B cell (primary cell): ENCODE data around the gene KCND3. TPM values are rescaled to one million over a fixed set of nuclear protein-coding genes. Genes with fewer than 3 reads are reported as not detected.

ENCODE experiments used
- ATAC-seq: fragments of 200-7000 bp; cut with Tn5 transposase; one replicate; pipeline ENCODE4 v1.10.0; 2021; ENCODE audit warnings: low read depth, mild to moderate bottlenecking, moderate number of reproducible peaks, moderate library complexity
- CTCF ChIA-PET: fragments of 350-600 bp; sonication (Branson Sonifier 250); formaldehyde crosslinking; loops from one replicate; lab custom pipeline; 2021; ENCODE audit warnings: antibody characterized with exemption, inconsistent platforms; lab: Charles Lee
- POLR2A ChIA-PET: fragments of 350-600 bp; sonication (Branson Sonifier 250); formaldehyde crosslinking; loops from one replicate; lab custom pipeline; 2021; ENCODE audit warnings: antibody characterized with exemption; lab: Charles Lee
- DNase-seq: peaks from one replicate; pipeline ENCODE4 v3.0.0; 2013
- H2AFZ ChIP-seq: 2 replicates; pipeline ENCODE4 v1.6.1; 2012; ENCODE audit warnings: mild to moderate bottlenecking, low read depth, low read length; ENCODE audit not compliant: insufficient read depth, poor library complexity, severe bottlenecking
- H3K27ac ChIP-seq, 2 donors: 1 replicate in 1 of 2; 2 replicates in 1 of 2; pipeline ENCODE4 v1.5.1; 2012 to 2013; ENCODE audit warnings: low read length in 2 of 2, mild to moderate bottlenecking in 2 of 2, moderate library complexity in 1 of 2
- H3K27me3 ChIP-seq, 4 experiments: fragments of 200-600 bp in 1 of 4; sonication (generic) in 1 of 4; replicated peaks in 1 of 4; 1 replicate in 2 of 4; 2 replicates in 2 of 4; pipeline versions ENCODE4 v1.6.1 to v1.7.0; 2013 to 2016; ENCODE audit warnings: low read length in 3 of 4, mild to moderate bottlenecking in 2 of 4, mixed read lengths in 1 of 4, moderate library complexity in 1 of 4; ENCODE audit not compliant: insufficient read depth in 4 of 4, control insufficient read depth in 3 of 4; ENCODE audit errors: control extremely low read depth in 1 of 4
- H3K36me3 ChIP-seq, 2 experiments: replicated peaks in 1 of 2; 1 replicate in 1 of 2; 2 replicates in 1 of 2; pipeline versions ENCODE4 v1.6.1 to v1.7.1; 2013; ENCODE audit warnings: low read length in 1 of 2; ENCODE audit not compliant: insufficient read depth in 2 of 2, control insufficient read depth in 1 of 2; ENCODE audit errors: control extremely low read depth in 1 of 2, extremely low read depth in 1 of 2
- H3K4me1 ChIP-seq, 2 donors: fragments of 200-600 bp in 1 of 2; sonication (generic) in 1 of 2; 1 replicate in 1 of 2; 2 replicates in 1 of 2; pipeline versions ENCODE4 v1.5.1 to v1.6.1; 2013 to 2017; ENCODE audit warnings: low read length in 2 of 2; ENCODE audit not compliant: control insufficient read depth in 2 of 2, insufficient read depth in 2 of 2
- H3K4me2 ChIP-seq: replicated peaks from 2 replicates; pipeline ENCODE3; 2012; ENCODE audit warnings: mild to moderate bottlenecking, low read depth, low read length; ENCODE audit not compliant: poor library complexity, severe bottlenecking
- H3K4me3 ChIP-seq, 5 experiments: fragments of 200-600 bp in 1 of 5; sonication (generic) in 1 of 5; 1 replicate in 3 of 5; 2 replicates in 2 of 5; pipeline versions ENCODE4 v1.5.1 to v1.7.0; 2011 to 2016; ENCODE audit warnings: low read length in 4 of 5, mild to moderate bottlenecking in 4 of 5, low read depth in 2 of 5, control low read depth in 1 of 5, moderate library complexity in 1 of 5; ENCODE audit not compliant: insufficient read depth in 1 of 5; ENCODE audit errors: control extremely low read depth in 1 of 5, extremely low read depth in 1 of 5
- H3K79me2 ChIP-seq: fragments of 200-600 bp; sonication (generic); one replicate; pipeline ENCODE4 v1.6.0; 2016; ENCODE audit warnings: low read length; ENCODE audit not compliant: control insufficient read depth, insufficient read depth
- H3K9ac ChIP-seq: fragments of 200-600 bp; sonication (generic); 2 replicates; pipeline ENCODE4 v1.6.1; 2017; ENCODE audit warnings: mild to moderate bottlenecking, low read length, moderate library complexity
- H3K9me3 ChIP-seq, 3 donors: one replicate each; pipeline versions ENCODE4 v1.6.1 to v1.7.1; 2013; ENCODE audit warnings: low read length in 2 of 3; ENCODE audit not compliant: control insufficient read depth in 2 of 3, insufficient read depth in 1 of 3; ENCODE audit errors: control extremely low read depth in 1 of 3
- H4K20me1 ChIP-seq: 2 replicates; pipeline ENCODE4 v1.6.0; 2012; ENCODE audit warnings: mild to moderate bottlenecking, low read length; ENCODE audit not compliant: insufficient read depth, control insufficient read depth, poor library complexity, severe bottlenecking
- H3K27ac Mint-ChIP-seq: one replicate; pipeline ENCODE4 v1.8.0; 2021; ENCODE audit warnings: mixed read lengths
- H3K27me3 Mint-ChIP-seq: one replicate; pipeline ENCODE4 v1.8.0; 2021; ENCODE audit warnings: mixed read lengths
- H3K4me1 Mint-ChIP-seq: one replicate; pipeline ENCODE4 v1.8.0; 2021; ENCODE audit warnings: mixed read lengths
- H3K4me3 Mint-ChIP-seq: one replicate; pipeline ENCODE4 v1.8.0; 2021; ENCODE audit warnings: mixed read lengths
- H3K9me3 Mint-ChIP-seq: one replicate; pipeline ENCODE4 v1.8.0; 2022; ENCODE audit warnings: mixed read lengths; ENCODE audit not compliant: insufficient read depth
- CTCF ChIP-seq: fragments of 200-600 bp; IDR thresholded peaks from one replicate; pipeline ENCODE4 v1.8.0; 2022; ENCODE audit warnings: antibody characterized with exemption, mild to moderate bottlenecking
- EZH2 ChIP-seq: IDR thresholded peaks from 2 replicates; pipeline ENCODE4 v1.6.1; 2012; ENCODE audit warnings: borderline replicate concordance, low read depth, mild to moderate bottlenecking, moderate library complexity, low read length; ENCODE audit not compliant: insufficient read depth, poor library complexity, severe bottlenecking
- WGBS: methylation state at CpG from one replicate; pipeline ENCODE4 v1.1.5; 2013; ENCODE audit warnings: missing lambda C conversion rate; ENCODE audit not compliant: insufficient coverage; 5-methylcytosine and 5-hydroxymethylcytosine counted together
- intact Hi-C: fragments of 100-400 bp; cut with micrococcal nuclease; formaldehyde crosslinking; loops from one replicate; pipeline ENCODE4 v1.10.0; 2022
- polyA plus RNA-seq: library from polyadenylated mRNA; depleted of rRNA; stranded (reverse); fragments of >200 nt; gene quantifications from 2 replicates; pipeline ENCODE4 v1.2.3, GENCODE V29; 2012
- total RNA-seq, 2 donors: library from RNA; stranded (reverse); fragments of 120-200 nt in 1 of 2; gene quantifications; 1 replicate in 1 of 2; 2 replicates in 1 of 2; pipeline versions ENCODE4 v1.2.3 to v1.2.4, GENCODE V29; 2013 to 2022

The KCND3 gene
- total and polyA plus RNA-seq, 2 donors (not counting 1 experiment from before 2014, with no cell fraction given): 0.07 TPM; not detected in 1

DNA sequence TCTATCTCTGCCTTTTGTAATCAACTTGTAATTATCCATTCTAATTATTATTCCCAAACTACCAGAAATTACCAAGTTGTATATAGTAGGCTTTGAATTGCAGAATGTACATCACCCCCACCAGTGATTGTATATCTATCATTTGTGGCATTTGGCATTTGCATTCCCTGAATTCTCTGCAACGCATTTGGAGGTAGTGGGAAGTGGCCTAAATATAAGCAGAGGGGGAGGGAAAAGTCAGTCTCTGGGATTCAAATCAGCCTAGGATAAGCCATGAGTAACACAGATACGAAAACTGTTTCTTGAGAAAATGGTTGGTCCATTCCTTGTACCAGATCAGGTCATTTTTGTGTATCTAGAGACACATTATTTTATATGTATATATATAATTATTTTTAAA lies 213.1 kb downstream of the KCND3 start:
- WGBS: no CpG with 5 or more reads among the region's 2 CpGs
- ATAC-seq (no peak), DNase-seq (no peak)
- CTCF ChIA-PET: no interaction called here
- Mint-ChIP-seq H3K27me3 (peaks cover 10% of the 10 kb centered on the region), H3K4me3 (no peak overlapping the region), H3K27ac (no peak overlapping the region), H3K9me3 (no peaks in the 10 kb centered on the region), H3K4me1 (no peaks in the 10 kb centered on the region)
- no peak overlapping the region for H3K4me2 ChIP-seq
- H3K9me3 ChIP-seq: no peaks in the 10 kb centered on the region
- no peaks in the 10 kb centered on the region for H4K20me1 ChIP-seq
- POLR2A ChIA-PET: no interaction called here
- H3K27ac ChIP-seq: no peak overlapping the region
- no peaks in the 10 kb centered on the region for H3K79me2 ChIP-seq
- no peaks in the 10 kb centered on the region for H3K36me3 ChIP-seq
- H3K4me1 ChIP-seq: no peaks in the 10 kb centered on the region
- H3K4me3 ChIP-seq: no peak overlapping the region
- H2AFZ ChIP-seq: no peak overlapping the region
- intact Hi-C loops: no loop called here
- no peaks in the 10 kb centered on the region for H3K27me3 ChIP-seq
- no peak for TF ChIP-seq EZH2
- TF ChIP-seq CTCF: no peak
- no peak overlapping the region for H3K9ac ChIP-seq

- H3K4me3 Mint-ChIP-seq: no peak overlapping the region
- ATAC-seq: no peak
- no peak overlapping the region for H3K9ac ChIP-seq
- no peak for DNase-seq
- no peak overlapping the region for H2AFZ ChIP-seq
- 100% methylated on average over 4 of the region's 9 CpGs for WGBS
- ChIA-PET POLR2A (no interaction called here), CTCF (no interaction called here)
- intact Hi-C loops: no loop called here
- peaks cover 6% of the 10 kb centered on the region for H3K27me3 Mint-ChIP-seq
- no peaks in the 10 kb centered on the region for H3K9me3 ChIP-seq
- H3K36me3 ChIP-seq: no peaks in the 10 kb centered on the region
- H3K4me1 ChIP-seq: no peaks in the 10 kb centered on the region
- TF ChIP-seq EZH2: no peak
- H3K79me2 ChIP-seq: no peaks in the 10 kb centered on the region
- no peak overlapping the region for H3K27ac Mint-ChIP-seq
- no peak overlapping the region for H3K27ac ChIP-seq
- H3K4me1 Mint-ChIP-seq: no peaks in the 10 kb centered on the region
- no peaks in the 10 kb centered on the region for H4K20me1 ChIP-seq
- H3K4me2 ChIP-seq: no peak overlapping the region
- H3K4me3 ChIP-seq: no peak overlapping the region
- no peaks in the 10 kb centered on the region for H3K9me3 Mint-ChIP-seq
- H3K27me3 ChIP-seq: no peaks in the 10 kb centered on the region
Measured at GRCh38 chr1:111775966-111776365, 213.5 kb downstream of the KCND3 start.
